ENCODE measurements around the gene ACVRL1. TPM values are rescaled to one million over a fixed set of nuclear protein-coding genes. Genes with fewer than 3 reads are reported as not detected.

The ACVRL1 gene
- total and polyA plus RNA-seq, 9 of the 15 experiments (the other 6 are each of a cell fraction or from before 2014, with no cell fraction given), result 0.07 to 1.4 (median 0.30) TPM

DNA sequence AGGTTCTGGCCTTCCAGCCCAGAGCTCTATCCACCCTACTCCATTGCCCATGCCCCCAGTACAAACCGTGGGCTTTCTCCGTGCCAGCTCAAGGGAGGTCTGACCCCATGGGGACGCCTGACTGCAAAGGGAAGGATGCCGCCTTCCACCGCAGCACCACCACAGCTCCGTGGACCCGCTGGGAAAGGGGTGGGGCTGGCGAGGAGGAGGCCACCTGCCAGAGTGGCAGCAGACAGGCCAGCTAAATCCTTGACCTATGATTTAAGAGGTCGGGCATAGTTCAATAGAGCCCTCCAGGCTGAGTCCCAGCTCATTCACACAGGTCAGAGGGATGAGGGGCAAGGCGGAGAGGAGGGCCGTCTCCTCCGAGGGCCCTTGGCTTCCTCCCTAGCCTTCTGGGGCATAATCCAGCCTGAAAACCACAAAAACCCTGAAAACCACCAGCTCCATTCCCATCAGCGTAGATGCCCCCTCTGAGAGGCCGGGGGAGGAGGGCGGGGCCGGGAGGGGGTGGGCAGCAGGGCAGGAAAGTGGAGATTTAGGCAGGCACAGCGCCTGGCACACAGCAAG lies 43.9 kb upstream of the ACVRL1 start:
- TF ChIP-seq CBX1 (IDR thresholded peaks at IDR 0.05; ENCODE audit: low read depth) (no peak), EWSR1 (IDR thresholded peaks at IDR 0.05; ENCODE audit: borderline replicate concordance, low read depth, partially characterized antibody) (no peak), MXI1 (IDR thresholded peaks at IDR 0.05; ENCODE audit: low read depth, low read length) (no peak), LEF1 (IDR thresholded peaks at IDR 0.05) (no peak), PTRF (tag; IDR thresholded peaks at IDR 0.05) (no peak), ZZZ3 (IDR thresholded peaks at IDR 0.05) (no peak), ELK3 (CRISPR knock-in tag; IDR thresholded peaks at IDR 0.05) (no peak), GMEB1 (CRISPR knock-in tag; IDR thresholded peaks at IDR 0.05) (no peak), ZFX (CRISPR knock-in tag; IDR thresholded peaks at IDR 0.05) (no peak), RBM14 (IDR thresholded peaks at IDR 0.05; ENCODE audit: borderline replicate concordance, insufficient read depth, low read depth, low read length) (no peak), L3MBTL2 (IDR thresholded peaks at IDR 0.05) (no peak), ZNF76 (CRISPR knock-in tag; IDR thresholded peaks at IDR 0.05; ENCODE audit: borderline replicate concordance) (no peak)
- Histone ChIP-seq H3K36me3 (ENCODE audit: control insufficient read depth, insufficient read depth, low read length) (no peaks in the 10 kb centered on the region), H3K9ac (ENCODE audit: insufficient read depth in 1 of 2, low read depth in 2 of 2, low read length in 2 of 2) (no peak overlapping the region; a peak in 1 of 4 replicates), H3K79me2 (ENCODE audit: control insufficient read depth, insufficient read depth, low read length) (no peaks in the 10 kb centered on the region), H3K27me3 (ENCODE audit: control insufficient read depth in 2 of 2, insufficient read depth in 2 of 2, low read length in 2 of 2) (peaks cover 34 to 79% of the 10 kb centered on the region in 2 experiments), H3K4me3 (no peak overlapping the region), H2AFZ (ENCODE audit: low read depth, low read length) (no peak overlapping the region), H3K27ac (ENCODE audit: extremely low read depth, low read depth, low read length) (no peak overlapping the region), H3K4me1 (replicated peaks in 1 of 2; ENCODE audit: control insufficient read depth in 2 of 2, insufficient read depth in 2 of 2, low read length in 2 of 2) (peaks cover 0 to 10% of the 10 kb centered on the region in 2 experiments; a peak in 2 of 5 replicates), H3K4me2 (ENCODE audit: insufficient read depth, low read length) (no peak overlapping the region), H3K9me3 (replicated peaks; ENCODE audit: control insufficient read depth, insufficient read depth, low read depth, low read length) (no peaks in the 10 kb centered on the region), H4K20me1 (replicated peaks; ENCODE audit: control insufficient read depth, insufficient read depth, low read length) (peaks cover 9% of the 10 kb centered on the region), H3K9me1 (ENCODE audit: control insufficient read depth, insufficient read depth, low read length) (no peaks in the 10 kb centered on the region)
- POLR2A ChIA-PET, result interaction anchor here (1.1 kb wide), 1 partner anchor 12 kb away, joined by 5 read pairs; no protein-coding TSS in a partner anchor
- DNase-seq (ENCODE audit: extremely low read depth in 1 of 4, low spot score in 3 of 4) (no peak), FAIRE-seq (no peak), ATAC-seq (no peak)
- intact Hi-C loops (cut with micrococcal nuclease) (no loop called here), in situ Hi-C loops (cut with MboI) (no loop called here)
- 12% methylated on average over 14 of the region's 17 CpGs for WGBS (ENCODE audit: insufficient coverage, low coverage, missing lambda C conversion rate)
- CTCF ChIA-PET (ENCODE audit: low intra/inter-chr PET ratio), result no interaction called here
- no TSS peak for BruUV-seq (replicated peaks)
